H1 (cell line): ENCODE data around the gene DYNC1I1. TPM values are rescaled to one million over a fixed set of nuclear protein-coding genes. Genes with fewer than 3 reads are reported as not detected.

Experiments used
- CTCF ChIA-PET: fragments of 300-600 bp; sonication (Branson Sonifier 250); formaldehyde crosslinking; loops from one replicate; lab custom pipeline; 2021; ENCODE audit not compliant: partially characterized antibody; lab: Charles Lee
- POLR2A ChIA-PET: fragments of 300-600 bp; sonication (Branson Sonifier 250); formaldehyde crosslinking; loops from one replicate; lab custom pipeline; 2021; ENCODE audit warnings: inconsistent platforms; ENCODE audit not compliant: partially characterized antibody; lab: Charles Lee
- DNase-seq, 2 experiments: peaks; one replicate each; pipeline versions ENCODE4 v3.0.0 to v3.0.0-alpha.2; 2010 to 2022; ENCODE audit warnings: low spot score in 2 of 2, low read depth in 1 of 2, mixed read lengths in 1 of 2
- FAIRE-seq: peaks from 2 replicates; lab custom pipeline; 2011; peaks lifted over from hg19 to GRCh38; lab: Jason Lieb, UNC
- H2AFZ ChIP-seq: 2 replicates; pipeline ENCODE4 v1.8.1; 2012; ENCODE audit warnings: low read length, inconsistent platforms
- H2AK5ac ChIP-seq: 2 replicates; pipeline ENCODE4 v1.6.1; 2013; ENCODE audit warnings: low read depth, low read length
- H2BK120ac ChIP-seq: replicated peaks from 2 replicates; pipeline ENCODE3; 2013; ENCODE audit warnings: low read depth, low read length, inconsistent platforms
- H2BK12ac ChIP-seq: 2 replicates; pipeline ENCODE4 v1.6.1; 2013; ENCODE audit warnings: low read depth, low read length
- H2BK15ac ChIP-seq: 2 replicates; pipeline ENCODE4 v1.6.1; 2013; ENCODE audit warnings: low read length
- H2BK20ac ChIP-seq: 2 replicates; pipeline ENCODE4 v1.6.1; 2013; ENCODE audit warnings: low read length
- H2BK5ac ChIP-seq: 2 replicates; pipeline ENCODE4 v1.6.1; 2013; ENCODE audit warnings: low read depth, low read length
- H3K14ac ChIP-seq: 2 replicates; pipeline ENCODE4 v1.6.1; 2013; ENCODE audit warnings: inconsistent platforms; ENCODE audit not compliant: insufficient read length
- H3K18ac ChIP-seq: 2 replicates; pipeline ENCODE4 v1.6.1; 2013; ENCODE audit warnings: low read length; ENCODE audit errors: extremely low read depth
- H3K23ac ChIP-seq: 2 replicates; pipeline ENCODE4 v1.6.1; 2013; ENCODE audit warnings: inconsistent platforms; ENCODE audit not compliant: insufficient read length
- H3K23me2 ChIP-seq: 2 replicates; pipeline ENCODE4 v1.6.1; 2013; ENCODE audit warnings: low read depth, low read length
- H3K27ac ChIP-seq: 2 replicates; pipeline ENCODE4 v1.6.1; 2011; ENCODE audit warnings: low read depth, low read length, inconsistent platforms
- H3K27me3 ChIP-seq, 4 experiments: replicated peaks in 1 of 4; 1 replicate in 1 of 4; 2 replicates in 3 of 4; pipeline versions ENCODE4 v1.6.1 to v1.8.1; 2011 to 2013; ENCODE audit warnings: low read length in 3 of 4, mild to moderate bottlenecking in 3 of 4, inconsistent platforms in 2 of 4, mixed read lengths in 2 of 4, moderate library complexity in 1 of 4; ENCODE audit not compliant: control insufficient read depth in 3 of 4, insufficient read depth in 3 of 4; ENCODE audit errors: extremely low read depth in 1 of 4
- H3K36me3 ChIP-seq, 4 experiments: 2 replicates each; pipeline versions ENCODE4 v1.6.1 to v1.8.1; 2011 to 2013; ENCODE audit warnings: mild to moderate bottlenecking in 4 of 4, low read length in 3 of 4, moderate library complexity in 2 of 4, control low read depth in 1 of 4, inconsistent platforms in 1 of 4; ENCODE audit not compliant: insufficient read depth in 4 of 4, control insufficient read depth in 2 of 4
- H3K4ac ChIP-seq: replicated peaks from 2 replicates; pipeline ENCODE3; 2013; ENCODE audit warnings: low read length, low read depth, mixed read lengths, inconsistent platforms; ENCODE audit not compliant: insufficient read length
- H3K4me1 ChIP-seq, 4 experiments: replicated peaks in 1 of 4; 1 replicate in 1 of 4; 2 replicates in 3 of 4; pipeline versions ENCODE4 v1.6.1 to v1.8.1; 2011 to 2013; ENCODE audit warnings: low read length in 3 of 4, inconsistent platforms in 2 of 4, mixed read lengths in 1 of 4; ENCODE audit not compliant: insufficient read depth in 4 of 4, control insufficient read depth in 3 of 4
- H3K4me2 ChIP-seq, 2 experiments: 2 replicates each; pipeline versions ENCODE4 v1.6.1 to v1.8.1; 2011 to 2013; ENCODE audit warnings: low read depth in 2 of 2, low read length in 2 of 2, control low read depth in 1 of 2, inconsistent platforms in 1 of 2, mild to moderate bottlenecking in 1 of 2; ENCODE audit not compliant: insufficient read depth in 1 of 2
- H3K4me3 ChIP-seq, 4 experiments: fragments of 200-600, 300-600 bp in 1 of 4; sonication (generic), shearing (Covaris generic), sonication (Bioruptor Twin) in 1 of 4; 2 replicates each; pipeline versions ENCODE4 v1.5.1 to v1.8.1; 2011 to 2016; ENCODE audit warnings: low read length in 4 of 4, low read depth in 3 of 4, control low read depth in 2 of 4, inconsistent platforms in 2 of 4, mild to moderate bottlenecking in 2 of 4, mixed read lengths in 1 of 4, moderate library complexity in 1 of 4; ENCODE audit not compliant: insufficient read depth in 2 of 4; ENCODE audit errors: extremely low read depth in 1 of 4
- H3K56ac ChIP-seq: replicated peaks from 2 replicates; pipeline ENCODE3; 2013; ENCODE audit warnings: low read depth, mild to moderate bottlenecking, mixed read lengths, low read length, inconsistent platforms; ENCODE audit not compliant: insufficient read length
- H3K79me1 ChIP-seq: 2 replicates; pipeline ENCODE4 v1.6.1; 2013; ENCODE audit warnings: low read depth, low read length, control low read depth
- H3K79me2 ChIP-seq, 2 experiments: 2 replicates each; pipeline versions ENCODE4 v1.6.1 to v1.8.1; 2012 to 2013; ENCODE audit warnings: low read length in 2 of 2, mild to moderate bottlenecking in 2 of 2, inconsistent platforms in 1 of 2; ENCODE audit not compliant: insufficient read depth in 2 of 2, control insufficient read depth in 1 of 2
- H3K9ac ChIP-seq, 4 experiments: replicated peaks in 1 of 4; 1 replicate in 1 of 4; 2 replicates in 3 of 4; pipeline versions ENCODE4 v1.6.1 to v1.8.1; 2011 to 2013; ENCODE audit warnings: low read depth in 3 of 4, low read length in 3 of 4, control low read depth in 2 of 4, mild to moderate bottlenecking in 2 of 4, moderate library complexity in 2 of 4, inconsistent platforms in 1 of 4; ENCODE audit errors: extremely low read depth in 1 of 4
- H3K9me3 ChIP-seq, 2 experiments: 2 replicates each; pipeline versions ENCODE4 v1.6.1 to v1.8.1; 2012 to 2013; ENCODE audit warnings: mild to moderate bottlenecking in 2 of 2, moderate library complexity in 2 of 2, control low read depth in 1 of 2, inconsistent platforms in 1 of 2, low read depth in 1 of 2, low read length in 1 of 2, mixed read lengths in 1 of 2; ENCODE audit not compliant: insufficient read depth in 2 of 2
- H4K20me1 ChIP-seq, 2 experiments: replicated peaks in 1 of 2; 2 replicates each; pipeline versions ENCODE3 to v1.8.1; 2011 to 2013; ENCODE audit warnings: inconsistent platforms in 2 of 2, low read length in 2 of 2, mild to moderate bottlenecking in 1 of 2; ENCODE audit not compliant: insufficient read depth in 2 of 2, control insufficient read depth in 1 of 2
- H4K5ac ChIP-seq: 2 replicates; pipeline ENCODE4 v1.6.1; 2013; ENCODE audit warnings: low read length, low read depth, mixed read lengths, inconsistent platforms; ENCODE audit not compliant: insufficient read length
- H4K8ac ChIP-seq: 2 replicates; pipeline ENCODE4 v1.8.0; 2013; ENCODE audit warnings: mild to moderate bottlenecking, moderate library complexity, low read length, inconsistent platforms; ENCODE audit not compliant: insufficient read depth; ENCODE audit errors: extremely low read depth
- H4K91ac ChIP-seq: replicated peaks from 2 replicates; pipeline ENCODE3; 2013; ENCODE audit warnings: low read length, mixed read lengths, inconsistent platforms; ENCODE audit not compliant: insufficient read length
- EP300 ChIP-seq, 2 experiments: IDR thresholded peaks; 1 replicate in 1 of 2; 2 replicates in 1 of 2; pipeline ENCODE4 v1.6.1; 2011 to 2012; ENCODE audit warnings: low read depth in 2 of 2, low read length in 2 of 2, mild to moderate bottlenecking in 2 of 2, borderline replicate concordance in 1 of 2, inconsistent platforms in 1 of 2, moderate library complexity in 1 of 2
- NRF1 ChIP-seq: IDR thresholded peaks from 2 replicates; pipeline ENCODE4 v1.6.1; 2011; ENCODE audit warnings: mild to moderate bottlenecking, low read depth, low read length, improper control_type of control experiment
- RFX5 ChIP-seq: IDR thresholded peaks from 2 replicates; pipeline ENCODE4 v1.6.1; 2011; ENCODE audit warnings: low read depth, low read length, improper control_type of control experiment, borderline replicate concordance
- WGBS, 2 experiments: shearing (Covaris generic) in 1 of 2; methylation state at CpG; one replicate each; pipeline versions ENCODE4 v1.1.6 to v1.1.7; 2013 to 2015; ENCODE audit warnings: low lambda C conversion rate in 2 of 2, mixed read lengths in 2 of 2, inconsistent platforms in 1 of 2, low coverage in 1 of 2, missing lambda C conversion rate in 1 of 2; ENCODE audit not compliant: insufficient replicate concordance in 2 of 2, insufficient coverage in 1 of 2, insufficient read length in 1 of 2; ENCODE audit errors: extremely low coverage in 1 of 2, missing lambda C conversion rate in 1 of 2; 5-methylcytosine and 5-hydroxymethylcytosine counted together
- polyA plus RNA-seq, 7 experiments: library from polyadenylated mRNA; depleted of rRNA in 3 of 7; stranded (reverse) in 5 of 7; unstranded in 2 of 7; fragments of >200 nt in 5 of 7; fragments of 200-250 nt in 2 of 7; gene quantifications; 1 replicate in 5 of 7; 2 replicates in 1 of 7; 4 replicates in 1 of 7; pipeline versions ENCODE4 v1.2.1 to v1.2.3, GENCODE V29; 2011 to 2013; ENCODE audit warnings: missing spikeins in 2 of 7, mixed read lengths in 2 of 7
- total RNA-seq: library from RNA; stranded (reverse); fragmentation: NEBNext Ultra II Directional; extraction: Animal tissue kit (Norgen Biotek cat#: 25700); gene quantifications from 2 replicates; pipeline ENCODE4 v1.2.1, GENCODE V29; 2021

The DYNC1I1 gene
- total and polyA plus RNA-seq, 2 of the 8 experiments (the other 6 are each of a cell fraction or from before 2014, with no cell fraction given): 0.45 to 0.58 TPM

GRCh38 chr7:96097835-96098234 is 325.5 kb downstream of the DYNC1I1 start:
- Histone ChIP-seq H3K4me3 (no peak overlapping the region), H3K4me1 (no peaks in the 10 kb centered on the region), H3K18ac (no peak overlapping the region), H4K5ac (no peak overlapping the region), H3K9me3 (no peaks in the 10 kb centered on the region), H3K4ac (no peak overlapping the region), H3K27me3 (no peaks in the 10 kb centered on the region), H2BK12ac (no peak overlapping the region), H4K91ac (no peak overlapping the region), H3K79me1 (no peaks in the 10 kb centered on the region), H4K8ac (no peak overlapping the region), H3K23ac (no peak overlapping the region), H3K79me2 (no peaks in the 10 kb centered on the region)
- WGBS, 2 experiments: 89% methylated on average over 2 of the region's 2 CpGs; no CpG with 5 or more reads in 1 of the 2 experiments
- POLR2A ChIA-PET: no interaction called here
- no peak for FAIRE-seq
- TF ChIP-seq RFX5: no peak
- TF ChIP-seq EP300 (IDR thresholded peaks at IDR 0.05; ENCODE audit: borderline replicate concordance in 1 of 2, low read depth in 2 of 2, low read length in 2 of 2): no peak
- TF ChIP-seq NRF1: no peak
- TF ChIP-seq, all 59 proteins: peak for 0
- H2BK15ac ChIP-seq: no peak overlapping the region
- H3K56ac ChIP-seq: no peak overlapping the region
- H2BK120ac ChIP-seq: no peak overlapping the region
- no peaks in the 10 kb centered on the region for H4K20me1 ChIP-seq
- no peaks in the 10 kb centered on the region; the same call in 1 of the 2 replicates for H3K23me2 ChIP-seq
- no peak overlapping the region for H3K27ac ChIP-seq
- H3K4me2 ChIP-seq: no peak overlapping the region
- H2BK20ac ChIP-seq: no peak overlapping the region
- no peak overlapping the region for H3K14ac ChIP-seq
- no peak overlapping the region for H2AFZ ChIP-seq
- no peak for DNase-seq
- no peak overlapping the region for H3K9ac ChIP-seq
- CTCF ChIA-PET: interaction anchor here (1.0 to 1.2 kb wide), 2 partner anchors 11 to 34 kb away, joined by 3 read pairs; no protein-coding TSS in a partner anchor
- no peaks in the 10 kb centered on the region for H3K36me3 ChIP-seq
- no peak overlapping the region for H2BK5ac ChIP-seq
- no peak overlapping the region for H2AK5ac ChIP-seq
